ENCODE data around the gene MPV17L2. TPM values are rescaled to one million over a fixed set of nuclear protein-coding genes. Genes with fewer than 3 reads are reported as not detected.

MPV17L2 gene
- total RNA-seq, 2 donors from 2014 or later: 20.9 to 21.8 TPM

DNA sequence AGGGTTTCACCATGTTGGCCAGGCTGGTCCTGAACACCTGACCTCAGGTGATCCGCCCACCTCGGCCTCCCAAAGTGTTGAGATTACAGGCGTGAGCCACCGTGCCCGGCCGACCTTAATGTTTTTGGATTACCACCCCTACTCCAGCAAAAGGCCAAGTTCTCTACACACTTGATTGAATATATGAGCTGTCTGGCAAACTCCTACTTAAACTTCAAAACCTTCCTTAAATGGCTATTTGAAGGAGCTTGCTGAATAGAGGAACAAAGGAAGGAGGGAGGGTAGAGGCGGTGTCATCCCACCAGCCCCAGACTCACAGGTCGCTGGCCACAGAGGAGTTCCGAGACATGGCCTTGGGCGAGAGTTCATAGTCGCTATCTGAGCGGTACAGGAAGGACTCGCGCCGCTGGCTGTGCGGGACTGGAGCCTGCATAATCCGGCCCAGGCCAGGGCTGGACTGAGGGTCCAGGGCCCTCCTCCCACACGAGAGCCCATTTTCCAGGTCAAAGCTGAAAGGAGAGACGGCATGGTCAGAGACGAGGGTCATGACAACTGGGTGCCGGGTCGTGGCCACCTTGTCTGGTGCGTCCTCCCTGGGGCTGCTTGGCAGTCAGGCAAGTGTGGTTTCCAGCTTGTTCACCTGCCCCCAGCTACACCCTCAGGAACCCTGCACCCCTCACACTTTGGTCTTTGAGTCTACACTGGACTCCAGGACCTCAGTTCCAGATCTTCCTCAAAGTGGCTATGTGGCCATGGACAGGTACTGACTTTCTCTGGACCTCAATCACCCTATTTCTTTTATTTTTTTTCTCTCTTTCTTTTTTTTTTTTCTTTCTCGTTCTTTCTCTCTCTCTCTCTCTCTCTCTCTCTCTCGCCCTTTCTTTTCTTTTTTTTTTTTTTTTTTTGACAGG, 29.1 kb downstream of the MPV17L2 start:
- TF ChIP-seq, protein P1, sequence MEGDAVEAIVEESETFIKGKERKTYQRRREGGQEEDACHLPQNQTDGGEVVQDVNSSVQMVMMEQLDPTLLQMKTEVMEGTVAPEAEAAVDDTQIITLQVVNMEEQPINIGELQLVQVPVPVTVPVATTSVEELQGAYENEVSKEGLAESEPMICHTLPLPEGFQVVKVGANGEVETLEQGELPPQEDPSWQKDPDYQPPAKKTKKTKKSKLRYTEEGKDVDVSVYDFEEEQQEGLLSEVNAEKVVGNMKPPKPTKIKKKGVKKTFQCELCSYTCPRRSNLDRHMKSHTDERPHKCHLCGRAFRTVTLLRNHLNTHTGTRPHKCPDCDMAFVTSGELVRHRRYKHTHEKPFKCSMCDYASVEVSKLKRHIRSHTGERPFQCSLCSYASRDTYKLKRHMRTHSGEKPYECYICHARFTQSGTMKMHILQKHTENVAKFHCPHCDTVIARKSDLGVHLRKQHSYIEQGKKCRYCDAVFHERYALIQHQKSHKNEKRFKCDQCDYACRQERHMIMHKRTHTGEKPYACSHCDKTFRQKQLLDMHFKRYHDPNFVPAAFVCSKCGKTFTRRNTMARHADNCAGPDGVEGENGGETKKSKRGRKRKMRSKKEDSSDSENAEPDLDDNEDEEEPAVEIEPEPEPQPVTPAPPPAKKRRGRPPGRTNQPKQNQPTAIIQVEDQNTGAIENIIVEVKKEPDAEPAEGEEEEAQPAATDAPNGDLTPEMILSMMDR (conservative IDR thresholded peaks at IDR 0.05): no peak
- 92 to 94% methylated on average over 20 to 25 of the region's 25 CpGs for WGBS, 2 experiments (ENCODE audit: insufficient coverage in 1 of 2, insufficient read length in 1 of 2)
- Histone ChIP-seq H3K36me3 (ENCODE audit: control insufficient read depth, insufficient read depth, low read length) (no peaks in the 10 kb centered on the region), H3K4me3 (ENCODE audit: low read length) (no peak overlapping the region), H3K27me3 (ENCODE audit: control insufficient read depth, insufficient read depth, low read length, poor library complexity, severe bottlenecking) (peaks cover 34% of the 10 kb centered on the region), H3K9ac (ENCODE audit: extremely low read depth, low read length, poor library complexity, severe bottlenecking) (no peak overlapping the region), H3K9me3 (ENCODE audit: control insufficient read depth, low read length) (no peaks in the 10 kb centered on the region), H3K4me1 (ENCODE audit: control insufficient read depth, insufficient read depth, low read length) (no peaks in the 10 kb centered on the region), H3K27ac (ENCODE audit: low read depth, low read length) (no peak overlapping the region)
- no peaks in the 10 kb centered on the region for H3K36me3 Mint-ChIP-seq (ENCODE audit: low read depth)
- peaks cover 8% of the 10 kb centered on the region for H3K4me1 Mint-ChIP-seq
- H3K27ac Mint-ChIP-seq: no peak overlapping the region
- H3K27me3 Mint-ChIP-seq (ENCODE audit: insufficient read depth): peaks cover 39% of the 10 kb centered on the region
- no peak for DNase-seq
- H3K4me3 Mint-ChIP-seq: no peak overlapping the region
- H3K9me3 Mint-ChIP-seq: no peaks in the 10 kb centered on the region

DNA sequence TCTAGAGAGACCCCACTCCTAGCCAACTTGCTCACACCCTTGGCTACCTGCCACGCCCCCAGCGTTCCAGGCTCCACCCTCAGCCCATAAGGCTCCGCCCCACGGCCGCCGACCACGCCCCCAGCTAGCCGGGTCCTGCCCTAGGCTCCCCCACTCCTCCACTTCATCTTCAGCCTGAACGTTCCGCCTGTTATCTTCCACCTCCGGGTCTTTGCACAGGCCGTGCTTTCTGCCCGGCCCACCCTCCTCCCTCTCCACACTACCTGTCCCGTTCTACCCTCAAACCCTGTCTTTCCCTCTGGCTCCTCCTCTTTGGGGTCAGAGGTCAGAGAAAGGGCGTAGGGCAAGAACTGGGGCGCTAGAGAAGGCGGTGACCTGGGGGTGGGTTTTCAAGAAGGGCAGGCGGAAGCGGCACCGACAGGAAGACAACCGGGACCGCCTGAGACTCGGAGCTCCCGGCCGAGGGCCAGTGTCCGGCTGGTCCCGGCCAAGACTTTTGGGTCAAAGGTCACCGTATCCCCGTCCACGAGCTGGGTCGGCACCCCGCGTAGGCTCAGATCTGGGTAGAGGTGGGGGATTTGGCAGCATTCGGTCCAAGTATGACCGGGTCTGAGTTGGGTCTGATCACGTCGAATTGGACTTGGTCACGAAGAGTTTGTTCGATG, 31.0 kb downstream of the MPV17L2 start:
- no peaks in the 10 kb centered on the region for H3K36me3 Mint-ChIP-seq (ENCODE audit: low read depth)
- peak; percentile 96 for DNase-seq
- Histone ChIP-seq H3K27me3 (ENCODE audit: control insufficient read depth, insufficient read depth, low read length, poor library complexity, severe bottlenecking) (peaks cover 45% of the 10 kb centered on the region), H3K27ac (ENCODE audit: low read depth, low read length) (no peak overlapping the region), H3K4me3 (ENCODE audit: low read length) (peak overlapping the region; percentile 90), H3K4me1 (ENCODE audit: control insufficient read depth, insufficient read depth, low read length) (no peaks in the 10 kb centered on the region), H3K9me3 (ENCODE audit: control insufficient read depth, low read length) (no peaks in the 10 kb centered on the region), H3K36me3 (ENCODE audit: control insufficient read depth, insufficient read depth, low read length) (no peaks in the 10 kb centered on the region), H3K9ac (ENCODE audit: extremely low read depth, low read length, poor library complexity, severe bottlenecking) (peak overlapping the region; percentile 53)
- H3K4me3 Mint-ChIP-seq: peak overlapping the region; percentile 81
- H3K4me1 Mint-ChIP-seq: peaks cover 8% of the 10 kb centered on the region
- H3K9me3 Mint-ChIP-seq: no peaks in the 10 kb centered on the region
- TF ChIP-seq, protein P1 (conservative IDR thresholded peaks at IDR 0.05): no peak
- H3K27me3 Mint-ChIP-seq (ENCODE audit: insufficient read depth): peaks cover 49% of the 10 kb centered on the region
- WGBS, 2 experiments (ENCODE audit: insufficient coverage in 1 of 2, insufficient read length in 1 of 2): 5 to 7% methylated on average over 15 to 39 of the region's 39 CpGs
- H3K27ac Mint-ChIP-seq: peak overlapping the region; percentile 98

DNA sequence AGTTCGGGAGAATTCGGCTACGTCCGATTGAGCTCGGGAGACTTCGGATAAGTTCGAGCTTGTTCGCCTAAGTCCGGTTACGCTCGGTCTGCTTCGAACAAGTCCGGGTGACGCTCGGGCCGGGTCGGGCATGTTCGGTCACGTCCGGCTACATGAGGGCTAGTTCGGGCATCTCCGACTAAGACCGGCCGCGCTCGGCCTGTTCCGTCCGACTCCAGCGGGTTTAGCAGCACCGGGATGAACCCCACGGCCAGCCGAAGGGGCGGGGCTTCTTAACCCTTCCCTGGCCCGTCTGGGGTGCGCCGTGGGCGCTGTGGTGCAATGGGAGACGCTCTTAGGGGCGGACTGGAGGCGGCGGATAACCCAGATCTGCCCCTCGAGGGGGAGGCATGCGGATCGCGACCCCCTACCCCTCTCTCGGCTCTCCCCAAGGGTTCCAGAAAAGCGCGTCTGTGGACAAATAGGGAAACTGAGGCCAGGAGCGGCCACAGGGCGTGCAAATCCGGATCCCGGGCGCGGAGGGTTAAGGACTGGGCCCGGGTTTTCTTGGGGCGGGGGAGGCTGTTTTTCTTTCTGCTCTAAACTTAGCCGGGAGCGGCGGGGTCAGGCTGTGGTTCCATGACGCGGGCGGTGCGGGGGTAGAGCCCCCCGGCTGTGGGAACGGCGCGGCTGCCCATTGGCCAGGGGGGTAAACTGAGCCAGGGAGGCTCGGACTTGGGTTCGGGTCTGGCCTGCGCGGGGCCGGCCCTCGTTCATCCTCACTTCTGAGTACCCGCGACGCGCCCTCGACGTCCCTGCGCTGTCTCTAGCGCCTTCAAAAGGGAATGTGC, 31.7 kb downstream of the MPV17L2 start:
- Histone ChIP-seq H3K9ac (ENCODE audit: extremely low read depth, low read length, poor library complexity, severe bottlenecking) (peak overlapping the region; percentile 53), H3K27ac (ENCODE audit: low read depth, low read length) (no peak overlapping the region), H3K9me3 (ENCODE audit: control insufficient read depth, low read length) (no peaks in the 10 kb centered on the region), H3K36me3 (ENCODE audit: control insufficient read depth, insufficient read depth, low read length) (no peaks in the 10 kb centered on the region), H3K4me1 (ENCODE audit: control insufficient read depth, insufficient read depth, low read length) (no peaks in the 10 kb centered on the region), H3K27me3 (ENCODE audit: control insufficient read depth, insufficient read depth, low read length, poor library complexity, severe bottlenecking) (peaks cover 44% of the 10 kb centered on the region), H3K4me3 (ENCODE audit: low read length) (peak overlapping the region; percentile 90)
- Mint-ChIP-seq H3K4me3 (peak overlapping the region; percentile 81), H3K27ac (peak overlapping the region; percentile 98), H3K9me3 (no peaks in the 10 kb centered on the region), H3K27me3 (ENCODE audit: insufficient read depth) (peaks cover 45% of the 10 kb centered on the region), H3K4me1 (peaks cover 8% of the 10 kb centered on the region), H3K36me3 (ENCODE audit: low read depth) (no peaks in the 10 kb centered on the region)
- DNase-seq: peak; percentile 99
- WGBS, 2 experiments (ENCODE audit: insufficient coverage in 1 of 2, insufficient read length in 1 of 2): 7% methylated on average over 37 to 81 of the region's 81 CpGs
- TF ChIP-seq, protein P1 (conservative IDR thresholded peaks at IDR 0.05): no peak

Measured in endodermal cell (in vitro differentiated cells).